NCI-H1694 treated with DMSO at 0.1 percent for 48 hours (cell line): ENCODE data around the gene GALNT12.
A peak's percentile ranks its signal among the peaks of the same experiment; 100 is the strongest.

ENCODE experiments used
- DNase-seq: peaks from one replicate; lab custom pipeline; 2025; lab: John Stamatoyannopoulos, UW

Gene GALNT12

DNA sequence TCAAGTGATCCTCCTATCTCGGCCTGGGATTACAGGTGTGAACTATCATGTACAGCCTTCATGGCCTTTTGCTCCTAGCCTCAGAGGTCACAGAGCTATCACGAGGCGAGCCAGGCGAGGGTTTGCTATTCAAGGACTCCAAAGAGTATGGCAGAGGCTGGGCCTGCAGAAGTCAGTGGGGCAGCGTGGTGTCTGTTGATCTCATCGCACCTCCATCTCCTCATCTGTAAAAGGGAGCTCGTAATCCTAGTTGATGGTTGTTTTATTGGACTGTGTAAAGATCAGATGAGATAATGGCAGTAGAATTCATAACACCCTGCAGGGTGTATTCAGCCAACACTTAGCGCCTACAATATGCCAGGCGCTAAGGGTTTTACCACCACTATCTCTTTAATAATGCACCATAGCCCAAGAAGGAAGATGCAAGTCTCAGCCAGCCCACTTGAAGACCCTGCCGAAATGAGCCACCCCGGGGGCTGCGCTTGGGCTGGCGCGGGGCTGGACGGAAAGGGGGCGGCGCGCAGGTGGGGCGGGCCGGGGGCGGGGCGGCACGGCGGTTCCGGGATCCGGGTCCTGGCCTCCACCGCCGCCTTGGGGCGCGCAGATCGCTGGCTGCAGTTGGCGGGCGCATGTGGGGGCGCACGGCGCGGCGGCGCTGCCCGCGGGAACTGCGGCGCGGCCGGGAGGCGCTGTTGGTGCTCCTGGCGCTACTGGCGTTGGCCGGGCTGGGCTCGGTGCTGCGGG lies at the start of gene GALNT12:
Gene GALNT12 (plus strand): TSS at position 601 of the 744 bp plus-strand sequence. CDS start 29 bp downstream, at position 630.
- DNase-seq: peak; percentile 8

- DNase-seq: no peak
Observed at GRCh38 chr9:98760231-98760630, 47.2 kb upstream of the GALNT12 start.

DNA sequence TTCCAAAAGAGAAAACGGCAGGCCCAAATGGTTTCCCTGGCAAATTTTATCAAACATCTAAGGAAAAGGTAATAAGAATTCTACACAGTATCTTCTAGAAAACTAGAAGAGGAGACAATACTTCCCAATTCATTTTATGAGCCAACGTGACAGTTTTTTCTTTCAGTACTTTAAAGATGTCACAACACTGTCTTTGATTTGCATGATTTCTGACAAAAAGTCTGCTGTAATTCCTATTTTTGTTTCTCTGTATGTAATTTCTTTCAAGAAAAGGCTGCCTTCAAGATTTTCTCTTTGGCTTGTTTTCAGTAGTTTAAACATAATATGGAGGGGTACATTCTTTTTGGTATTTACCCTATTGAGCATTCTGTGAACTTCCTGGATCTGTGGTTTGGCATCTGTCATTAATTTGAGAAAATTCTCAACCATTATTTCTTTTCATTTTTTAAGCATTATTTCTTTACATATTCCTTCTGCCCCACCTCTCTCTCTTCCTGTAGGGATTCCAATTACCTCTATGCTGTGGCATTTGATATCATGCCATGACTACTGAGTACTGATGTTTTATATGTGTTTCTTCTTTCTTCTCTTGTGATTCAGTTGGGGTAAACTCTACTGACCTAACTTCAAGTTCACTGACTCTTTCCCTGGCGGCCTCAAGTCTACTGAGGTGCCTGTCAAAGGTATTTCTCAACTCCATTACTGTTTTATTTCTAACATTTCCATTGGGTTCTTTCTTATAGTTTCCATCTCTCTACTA lies 43.3 kb upstream of the GALNT12 start:
- DNase-seq: no peak

GRCh38 chr9:98765256-98765655 lies 42.2 kb upstream of the GALNT12 start:
- DNase-seq: peak; percentile 53

DNA sequence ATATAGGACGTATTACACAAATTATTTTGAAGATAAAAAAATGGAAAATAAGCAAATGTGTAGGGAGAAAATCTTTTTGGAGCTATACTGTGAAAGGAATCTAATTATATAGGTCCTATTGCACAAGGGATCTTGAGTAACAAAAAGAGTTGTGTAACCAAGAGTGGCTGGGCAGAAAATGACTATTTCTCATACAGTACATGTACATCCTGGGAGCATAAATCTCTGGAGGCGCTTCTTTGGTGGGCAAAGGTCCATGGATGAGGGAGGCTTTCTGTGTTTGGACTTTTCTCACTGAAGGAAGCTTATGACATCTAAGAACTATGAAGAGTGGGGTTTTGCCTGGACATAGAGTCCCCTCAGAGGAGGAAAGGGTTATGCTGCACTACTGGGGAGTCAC lies 40.9 kb upstream of the GALNT12 start:
- no peak for DNase-seq

DNA sequence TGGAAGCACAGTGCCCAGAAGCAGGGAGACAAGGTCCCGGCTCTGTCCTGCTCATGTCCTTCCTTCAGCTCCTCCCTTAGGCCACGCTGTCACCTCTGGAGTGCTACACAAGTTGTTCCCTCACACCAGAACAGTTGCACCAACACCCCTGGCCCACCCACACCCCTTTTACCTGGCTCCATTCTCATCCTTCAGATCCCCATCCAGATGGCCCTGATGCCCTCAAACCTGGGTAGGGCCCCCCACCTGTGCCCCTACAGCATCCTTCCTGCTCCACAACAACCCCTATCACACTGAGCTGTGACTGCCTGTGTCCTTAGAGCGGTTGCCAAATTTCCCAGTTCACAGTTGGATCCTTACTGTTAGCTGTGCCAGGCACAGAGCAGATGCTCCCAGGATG lies 40.3 kb upstream of the GALNT12 start:
- DNase-seq: no peak

- no peak for DNase-seq
Observed at GRCh38 chr9:98767915-98768314, 39.6 kb upstream of the GALNT12 start.

- DNase-seq: no peak
Observed at GRCh38 chr9:98768344-98768743, 39.1 kb upstream of the GALNT12 start.

- no peak for DNase-seq
Observed at GRCh38 chr9:98770717-98771116, 36.8 kb upstream of the GALNT12 start.

GRCh38 chr9:98771209-98771874 lies 36.1 kb upstream of the GALNT12 start:
- no peak for DNase-seq

DNA sequence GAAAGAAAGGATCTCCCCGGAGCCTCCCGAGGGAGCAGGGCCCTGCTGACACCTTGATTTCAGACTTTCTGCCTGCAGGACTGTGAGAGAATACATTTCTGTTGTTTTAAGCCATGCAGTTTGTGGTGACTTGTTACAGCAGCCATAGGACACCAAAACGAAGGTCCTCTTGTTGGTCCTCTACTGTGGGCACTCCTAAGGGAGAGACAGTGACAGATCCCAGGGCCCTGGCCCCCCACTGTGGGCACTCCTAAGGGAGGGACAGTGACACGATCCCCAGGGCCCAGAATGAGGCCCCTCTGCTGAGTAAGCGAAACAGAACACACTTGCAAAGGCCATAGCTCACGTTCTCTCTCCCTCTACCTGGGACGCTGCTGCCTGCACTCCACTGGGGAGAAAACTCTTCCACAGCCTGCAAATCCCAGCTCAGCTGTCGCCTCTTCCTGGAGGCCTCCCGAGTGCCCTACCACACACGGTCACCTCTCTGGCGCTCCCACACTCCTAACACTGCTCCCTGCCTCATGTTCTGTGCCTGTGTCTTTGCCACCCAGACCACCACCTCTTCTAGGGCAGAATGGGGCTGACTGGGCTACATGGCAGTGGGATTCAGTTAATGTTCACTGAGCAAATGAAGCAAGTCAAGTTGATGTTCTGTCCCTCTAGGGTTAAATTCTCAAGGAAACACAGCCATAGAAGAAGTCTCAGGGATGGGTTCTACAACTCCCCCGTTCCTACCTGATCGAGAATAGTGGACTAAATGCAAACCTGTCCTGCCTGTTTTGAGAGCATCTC lies 34.9 kb upstream of the GALNT12 start:
- no peak for DNase-seq

GRCh38 chr9:98773721-98774120 lies 33.7 kb upstream of the GALNT12 start:
- DNase-seq: no peak

- no peak for DNase-seq
Observed at GRCh38 chr9:98774746-98775145, 32.7 kb upstream of the GALNT12 start.

DNA sequence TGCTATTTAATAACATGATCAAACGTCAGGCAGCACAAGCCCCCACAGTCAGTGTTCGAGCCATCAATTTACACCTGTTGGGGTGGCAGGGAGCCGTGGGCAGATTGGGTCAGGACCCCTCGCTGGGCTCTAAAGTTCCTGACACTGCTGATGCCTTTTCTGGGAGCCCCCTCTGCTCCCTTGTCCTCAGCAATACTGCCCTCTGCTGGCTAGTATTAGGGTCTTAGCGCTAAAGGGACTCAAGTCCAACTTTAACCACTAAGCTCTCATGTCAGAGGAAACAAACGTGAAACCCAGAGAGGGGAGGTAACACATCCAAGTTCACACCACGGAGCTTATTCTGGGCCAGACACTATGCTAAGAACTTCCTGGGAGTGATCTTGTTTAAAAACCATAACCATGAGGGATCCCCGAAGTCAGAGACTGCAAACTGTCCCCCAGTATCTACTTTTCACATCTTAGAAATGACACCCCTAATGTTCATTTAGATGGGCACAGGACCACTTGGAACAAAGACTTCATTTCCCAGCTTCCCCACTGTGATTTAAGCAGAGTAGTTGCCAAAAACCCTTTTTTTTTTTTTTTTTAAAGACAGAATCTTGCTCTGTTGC lies 31.5 kb upstream of the GALNT12 start:
- peak; percentile 63 for DNase-seq

GRCh38 chr9:98777618-98778017 lies 29.9 kb upstream of the GALNT12 start:
- DNase-seq: no peak

DNA sequence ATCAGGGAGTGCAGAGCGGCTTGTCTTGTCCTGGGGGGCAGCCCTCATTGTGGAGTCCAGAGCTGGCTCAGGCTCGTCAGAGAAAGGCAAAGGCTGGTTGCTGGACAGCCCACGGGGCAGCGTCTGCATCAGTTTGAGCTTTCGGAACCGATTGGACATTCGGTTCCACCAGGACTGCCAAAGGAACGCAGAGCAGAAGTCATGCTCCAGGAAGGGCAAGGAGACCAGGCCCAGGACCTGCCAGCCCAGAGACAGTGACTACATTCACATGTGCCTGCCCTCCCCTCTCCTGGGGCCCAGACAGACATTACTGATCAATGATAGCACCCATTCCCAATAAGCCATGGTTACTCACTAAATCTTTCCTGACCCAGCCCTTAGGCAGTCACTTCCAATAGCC lies 29.2 kb upstream of the GALNT12 start:
- no peak for DNase-seq

- no peak for DNase-seq
Observed at GRCh38 chr9:98778711-98779530, 28.5 kb upstream of the GALNT12 start.

DNA sequence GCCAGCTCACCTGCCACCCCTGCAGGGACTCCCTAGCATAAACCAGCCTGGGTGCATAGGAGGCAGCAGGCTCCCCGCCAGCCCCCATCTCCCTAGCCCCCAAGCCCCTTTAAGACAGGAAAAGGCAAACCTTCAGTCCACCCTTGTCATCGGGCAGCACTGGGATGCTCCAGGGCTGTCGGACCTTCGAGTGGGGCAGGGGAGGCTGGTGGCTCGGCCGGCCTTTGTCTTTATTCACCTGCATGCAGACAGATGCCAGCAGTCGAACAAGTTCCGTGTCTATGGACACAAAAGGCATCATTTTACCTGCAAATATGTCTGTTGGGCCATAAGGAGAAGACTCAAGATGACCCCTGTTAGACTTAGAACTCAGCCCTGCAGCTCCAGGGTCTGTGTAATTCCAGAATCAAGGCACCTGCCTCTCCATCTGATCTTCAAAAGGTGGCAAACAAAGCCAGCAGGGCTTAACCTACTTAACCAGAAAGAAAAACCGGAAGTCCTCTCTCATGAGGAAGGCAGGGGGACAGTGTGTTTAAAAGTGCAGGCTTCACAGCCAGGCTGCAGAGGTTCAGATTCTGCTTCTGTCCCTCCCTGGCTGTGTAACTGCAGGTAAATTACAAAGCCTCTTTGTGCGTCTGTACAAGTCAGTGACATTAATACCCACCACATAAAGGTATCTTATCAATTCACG lies 27.3 kb upstream of the GALNT12 start:
- DNase-seq: no peak

GRCh38 chr9:98781588-98782383 lies 25.7 kb upstream of the GALNT12 start:
- DNase-seq: no peak
